HG03442 (cell line): ENCODE results near the gene POLA1.

ENCODE experiments used
- ATAC-seq: cut with Tn5 transposase; IDR thresholded peaks from one replicate; pipeline ENCODE4 v1.9.1; 2021; ENCODE audit warnings: mild to moderate bottlenecking, moderate library complexity; ENCODE audit not compliant: unreplicated experiment

Gene POLA1

DNA sequence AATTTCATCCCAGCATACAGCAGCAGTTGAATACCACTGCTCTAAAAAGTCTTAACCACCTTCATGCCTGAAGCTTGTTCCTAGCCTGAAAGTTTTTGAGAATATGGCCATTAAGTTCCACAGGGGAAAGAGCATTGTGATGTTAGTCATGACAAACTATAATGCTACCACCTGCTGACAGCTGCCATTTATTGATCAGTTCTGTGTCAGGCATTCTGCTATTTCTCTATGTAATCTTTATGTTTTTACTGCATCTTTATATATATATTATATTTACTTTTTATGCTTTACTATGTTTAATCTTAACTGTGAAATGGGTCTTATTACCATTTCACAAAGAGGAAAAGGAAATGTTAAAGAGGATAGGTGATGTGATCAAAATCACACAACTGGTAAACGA, 268.1 kb downstream of the POLA1 start:
- ATAC-seq, result no peak

- ATAC-seq, result no peak
These were observed 270.1 kb downstream of the POLA1 start for GRCh38 chrX:24963823-24964222.

DNA sequence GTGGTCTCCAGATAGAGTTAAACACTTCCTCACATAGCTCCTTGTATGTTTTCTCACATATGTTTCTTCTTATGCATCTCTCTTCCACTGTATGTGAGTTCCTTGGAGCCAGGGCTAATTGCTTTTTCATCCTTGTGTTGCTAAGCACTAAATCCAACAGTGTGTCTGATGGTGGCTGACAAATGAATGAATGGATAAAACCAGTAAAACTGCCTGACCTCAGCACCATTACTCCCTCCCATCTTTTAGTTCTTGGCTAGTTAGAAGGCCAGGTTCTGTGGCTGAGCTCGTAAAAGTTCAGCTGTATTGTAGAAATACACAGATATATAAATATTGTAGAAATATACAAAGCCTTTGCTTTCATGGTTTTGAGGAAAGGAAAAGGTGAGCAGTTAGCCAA, 271.7 kb downstream of the POLA1 start:
- ATAC-seq, result no peak

DNA sequence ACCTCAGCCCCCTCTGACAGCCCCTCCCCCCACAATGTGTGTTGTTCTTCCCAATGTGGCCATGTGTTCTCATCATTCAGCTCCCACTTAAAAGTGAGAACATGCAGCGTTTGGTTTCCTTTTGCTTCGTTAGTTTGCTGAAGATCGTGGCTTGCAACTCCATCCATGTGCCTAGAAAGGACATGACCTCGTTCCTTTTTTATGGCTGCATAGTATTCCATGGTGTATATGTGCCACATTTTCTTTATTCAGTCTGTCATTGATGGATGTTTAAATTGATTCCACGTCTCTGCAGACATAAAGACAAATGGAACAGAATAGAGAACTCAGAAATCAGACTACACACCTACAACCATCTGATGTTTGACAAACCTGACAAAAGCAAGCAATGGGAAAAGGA, 276.1 kb downstream of the POLA1 start:
- no peak for ATAC-seq

GRCh38 chrX:24979081-24979480, 285.4 kb downstream of the POLA1 start:
- ATAC-seq, result no peak

- no peak for ATAC-seq
These were observed 287.3 kb downstream of the POLA1 start for GRCh38 chrX:24981030-24981429.

DNA sequence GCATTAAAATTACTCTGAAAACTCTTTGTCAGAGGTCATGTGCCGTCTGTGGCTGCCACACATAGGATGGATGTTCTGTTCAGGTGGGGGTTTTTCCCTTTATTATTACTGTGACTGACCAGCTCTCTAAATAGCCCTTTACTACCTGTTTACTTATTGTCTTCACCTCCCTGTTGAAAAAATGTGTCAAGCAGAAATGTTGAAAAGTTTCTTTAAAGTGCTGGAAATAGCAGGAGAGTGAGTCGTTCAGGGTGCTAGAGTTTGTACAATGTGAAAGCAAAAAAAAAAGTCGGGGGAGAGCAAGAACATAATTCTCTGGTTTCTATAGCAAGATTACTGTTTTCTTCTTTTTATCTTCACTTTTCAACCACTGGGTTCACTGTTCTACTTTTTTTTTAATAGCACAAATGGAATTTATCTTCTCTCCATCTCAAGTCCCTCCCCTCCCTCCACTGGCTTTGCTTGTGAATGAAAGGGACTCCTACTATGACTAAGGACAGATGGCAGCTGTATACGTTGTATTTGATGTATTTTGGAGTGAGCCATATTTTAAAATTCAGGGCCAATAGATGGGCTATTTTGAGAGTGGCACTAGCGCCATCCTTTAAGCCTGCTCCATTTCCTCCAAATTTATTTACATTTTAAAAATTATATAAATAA, 288.7 kb downstream of the POLA1 start:
- ATAC-seq, result no peak

GRCh38 chrX:24983931-24984330, 290.2 kb downstream of the POLA1 start:
- no peak for ATAC-seq

GRCh38 chrX:24985120-24985519, 291.4 kb downstream of the POLA1 start:
- no peak for ATAC-seq

DNA sequence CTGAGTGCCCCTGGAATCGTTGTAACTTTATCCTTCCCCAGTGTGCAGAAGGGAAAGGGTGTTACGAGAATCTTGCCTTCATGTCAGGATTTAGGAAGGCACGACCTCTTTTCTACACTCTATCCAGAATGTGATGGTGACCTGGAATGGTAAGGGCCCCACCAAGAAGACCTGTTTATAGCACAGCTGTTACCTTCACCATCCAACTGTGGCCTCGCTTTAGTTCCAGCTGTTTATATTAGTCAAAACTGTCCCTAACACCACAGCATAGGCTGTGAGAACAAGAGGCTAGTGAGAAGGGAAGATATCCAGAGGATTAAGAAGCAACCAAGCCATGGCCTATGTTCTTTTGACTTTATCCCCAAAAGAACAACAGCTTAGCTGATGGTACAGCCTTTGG, 294.0 kb downstream of the POLA1 start:
- no peak for ATAC-seq

DNA sequence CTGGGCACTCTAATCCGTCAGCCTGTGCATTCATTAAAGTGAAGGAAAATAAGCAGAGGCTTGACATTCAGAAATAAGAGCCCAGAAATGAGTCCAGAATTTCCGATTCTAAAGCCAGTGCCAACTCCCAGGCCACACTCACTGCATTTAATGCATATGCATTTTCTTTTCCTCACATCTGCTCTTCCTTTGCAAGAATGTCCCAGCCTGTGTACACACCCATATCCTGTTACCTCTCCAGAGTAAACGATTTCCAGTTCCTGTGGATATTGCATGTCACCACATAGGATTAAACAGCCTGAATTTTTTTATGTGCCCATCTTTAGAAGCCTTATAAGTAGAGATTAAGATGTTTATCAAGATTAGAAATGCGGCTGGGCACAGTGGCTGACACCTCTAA, 294.6 kb downstream of the POLA1 start:
- no peak for ATAC-seq

GRCh38 chrX:24990535-24990934, 296.8 kb downstream of the POLA1 start:
- no peak for ATAC-seq

- no peak for ATAC-seq
These were observed 300.2 kb downstream of the POLA1 start for GRCh38 chrX:24993879-24994278.

DNA sequence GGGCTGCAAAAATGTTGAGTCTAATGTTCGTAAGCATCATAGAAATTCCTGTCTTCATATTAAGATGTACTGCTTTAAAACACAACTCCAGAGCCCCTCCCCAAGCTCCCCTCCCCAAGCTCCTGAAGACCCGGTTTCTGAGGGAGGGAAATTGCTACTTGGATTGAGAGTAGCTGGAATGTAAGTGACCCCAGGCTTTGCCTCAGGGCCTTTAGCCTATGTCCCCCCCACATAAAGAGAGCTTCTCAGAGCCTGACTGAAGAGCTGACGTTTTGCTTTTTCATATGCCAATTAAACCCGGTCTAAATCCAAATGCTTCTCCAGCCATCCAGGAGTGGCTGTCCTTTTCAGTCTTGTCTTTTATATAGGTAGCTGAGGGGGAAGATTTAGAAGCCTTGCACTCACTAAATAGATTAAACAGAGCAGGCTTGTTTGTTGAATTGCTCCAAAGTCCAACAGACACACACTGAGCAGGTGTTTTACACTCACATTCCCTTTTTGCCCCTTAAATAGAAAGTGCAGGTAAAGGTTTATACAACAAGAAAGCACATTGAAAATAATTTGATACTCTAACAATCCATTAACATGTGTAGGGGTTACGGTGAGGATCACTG, 302.5 kb downstream of the POLA1 start:
- ATAC-seq, result no peak

GRCh38 chrX:24999511-24999910, 305.8 kb downstream of the POLA1 start:
- no peak for ATAC-seq

DNA sequence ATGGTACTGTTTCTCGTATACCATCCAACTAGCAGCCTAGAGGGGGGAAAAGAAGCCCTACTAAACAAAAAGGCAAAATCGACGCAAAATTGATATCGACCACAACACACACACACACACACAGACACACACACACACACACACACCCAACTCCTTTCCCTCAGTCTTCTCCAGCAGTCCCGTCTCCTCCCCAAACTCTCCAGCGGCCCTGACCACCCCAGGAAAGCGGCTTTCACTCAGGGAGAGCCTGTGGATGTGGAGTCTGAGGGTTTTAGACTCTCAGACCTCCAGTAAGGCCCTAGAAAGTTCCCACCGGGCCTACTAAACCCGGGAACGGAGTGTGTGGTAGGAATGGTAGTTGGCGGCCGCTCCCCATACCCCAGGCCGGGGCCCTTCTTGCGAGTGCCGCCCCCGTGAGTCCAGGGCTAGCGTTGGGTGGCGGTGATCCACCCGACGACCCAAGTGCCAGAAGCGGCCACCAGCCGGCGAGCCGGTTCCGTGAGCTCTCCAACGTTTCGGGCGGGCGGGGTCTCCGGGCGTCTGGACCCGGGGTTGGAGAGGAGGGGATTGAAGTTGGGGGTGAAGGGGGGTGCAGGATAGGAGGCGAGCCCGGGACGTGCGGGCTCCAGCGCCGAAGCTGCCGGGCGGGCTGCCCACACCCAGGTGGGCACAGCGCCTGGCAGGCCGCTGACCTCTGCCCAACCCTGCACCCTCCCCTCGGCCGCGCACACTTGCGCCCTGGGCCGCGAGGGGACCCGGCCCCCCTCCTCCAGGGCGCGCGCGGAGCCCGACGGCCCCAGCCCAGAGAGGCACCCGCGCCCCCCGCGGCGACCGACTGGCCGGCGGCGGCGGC, 308.3 kb downstream of the POLA1 start:
- ATAC-seq, result no peak

- ATAC-seq, result no peak
These were observed 308.9 kb downstream of the POLA1 start for GRCh38 chrX:25002661-25003020.

GRCh38 chrX:25003066-25003849, 309.5 kb downstream of the POLA1 start:
- no peak for ATAC-seq

GRCh38 chrX:25004040-25004439, 310.3 kb downstream of the POLA1 start:
- no peak for ATAC-seq

DNA sequence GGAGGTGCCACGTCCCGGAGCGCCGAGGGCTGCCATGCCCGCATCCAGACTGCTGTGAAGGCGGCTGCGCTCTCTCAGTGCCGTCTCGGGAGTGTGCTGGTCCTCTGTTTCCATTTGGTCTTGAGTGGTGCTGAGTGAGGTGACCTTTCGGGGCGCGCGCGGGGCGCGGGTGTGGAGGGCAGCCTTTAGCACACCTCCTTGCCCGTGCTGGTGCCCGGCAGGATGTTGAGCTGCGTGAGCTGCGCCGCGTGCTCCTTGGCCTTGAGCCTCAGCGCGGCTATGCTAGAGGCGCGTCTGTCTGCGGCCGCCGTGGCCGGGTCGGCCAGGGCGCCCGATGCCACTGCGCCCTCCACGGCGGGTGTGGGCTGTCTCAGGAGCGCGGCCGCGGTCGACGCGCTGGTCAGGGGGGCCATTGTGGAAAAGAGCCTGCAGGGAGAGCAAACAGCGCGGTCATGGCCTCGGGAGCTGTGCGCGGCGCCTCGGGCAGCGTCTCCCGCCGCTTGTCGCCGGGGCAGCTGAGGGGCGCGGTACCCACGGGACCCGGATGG, 310.8 kb downstream of the POLA1 start:
- no peak for ATAC-seq

GRCh38 chrX:25005034-25005381, 311.3 kb downstream of the POLA1 start:
- no peak for ATAC-seq
